HG02870 (cell line): Measurements from ENCODE around the gene CCNK.

Experiments
- ATAC-seq: cut with Tn5 transposase; IDR thresholded peaks from one replicate; pipeline ENCODE4 v1.9.1; 2021; ENCODE audit warnings: mild to moderate bottlenecking, moderate library complexity; ENCODE audit not compliant: unreplicated experiment

The CCNK gene

GRCh38 chr14:99505089-99505488, 23.9 kb downstream of the CCNK start:
- no peak for ATAC-seq

- ATAC-seq, result no peak
Observed at GRCh38 chr14:99506276-99506675, 25.1 kb downstream of the CCNK start.

- no peak for ATAC-seq
Observed at GRCh38 chr14:99507860-99508640, 26.8 kb downstream of the CCNK start.

- no peak for ATAC-seq
Observed at GRCh38 chr14:99508896-99509629, 27.9 kb downstream of the CCNK start.

- ATAC-seq, result no peak
Observed at GRCh38 chr14:99509871-99510555, 28.8 kb downstream of the CCNK start.

GRCh38 chr14:99510556-99511139, 29.4 kb downstream of the CCNK start:
- no peak for ATAC-seq

GRCh38 chr14:99511421-99512109, 30.4 kb downstream of the CCNK start:
- no peak for ATAC-seq

- no peak for ATAC-seq
Observed at GRCh38 chr14:99512110-99512449, 30.9 kb downstream of the CCNK start.

- no peak for ATAC-seq
Observed at GRCh38 chr14:99512571-99513182, 31.5 kb downstream of the CCNK start.

GRCh38 chr14:99513183-99513694, 32.0 kb downstream of the CCNK start:
- ATAC-seq, result no peak

GRCh38 chr14:99513946-99514551, 32.8 kb downstream of the CCNK start:
- no peak for ATAC-seq

GRCh38 chr14:99514552-99515300, 33.5 kb downstream of the CCNK start:
- no peak for ATAC-seq

- ATAC-seq, result no peak
Observed at GRCh38 chr14:99515301-99516155, 34.3 kb downstream of the CCNK start.

GRCh38 chr14:99516156-99516870, 35.1 kb downstream of the CCNK start:
- ATAC-seq, result no peak

- ATAC-seq, result no peak
Observed at GRCh38 chr14:99516871-99517642, 35.8 kb downstream of the CCNK start.

GRCh38 chr14:99517643-99518381, 36.6 kb downstream of the CCNK start:
- ATAC-seq, result no peak
